ENCODE results near the gene TOP3B.
A peak's percentile ranks its signal among the peaks of the same experiment; 100 is the strongest.

The TOP3B gene

DNA sequence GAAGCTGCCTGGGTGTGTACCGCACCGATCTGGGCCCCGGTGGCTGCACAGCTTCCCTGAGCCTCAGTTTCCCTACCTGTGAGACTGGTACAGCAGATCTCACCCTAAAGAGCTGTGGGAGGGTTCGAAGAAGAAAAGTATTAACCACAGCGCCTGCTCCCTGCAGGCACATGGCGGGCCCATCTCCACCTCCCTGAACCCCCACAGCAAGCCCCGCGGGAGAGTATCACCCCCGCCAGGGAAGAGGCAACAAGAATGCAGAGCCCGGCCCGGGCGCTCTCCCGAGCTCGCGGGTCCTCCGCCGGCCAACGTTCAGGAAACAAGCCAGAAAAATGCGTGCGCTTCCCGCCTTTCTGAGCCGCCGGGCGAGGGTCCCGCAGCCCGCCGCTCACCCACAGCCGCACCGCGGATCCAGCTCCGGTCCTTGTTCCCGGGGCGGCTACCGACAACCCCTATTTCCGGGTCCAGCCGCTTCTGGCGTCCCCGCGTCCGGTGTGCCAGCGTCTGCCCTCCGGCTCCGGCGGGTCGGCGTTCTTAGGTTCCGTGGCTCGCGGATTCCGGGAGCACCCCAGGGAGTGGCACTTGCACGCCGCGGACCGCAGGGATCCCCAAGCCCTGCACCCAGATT is at the start of gene TOP3B:
Gene TOP3B, minus strand, starts transcription at position 450 of the 628 bp plus-strand sequence. CDS start 7,078 bp downstream, outside the sequence.
- DNase-seq = peak; percentile 84

DNA sequence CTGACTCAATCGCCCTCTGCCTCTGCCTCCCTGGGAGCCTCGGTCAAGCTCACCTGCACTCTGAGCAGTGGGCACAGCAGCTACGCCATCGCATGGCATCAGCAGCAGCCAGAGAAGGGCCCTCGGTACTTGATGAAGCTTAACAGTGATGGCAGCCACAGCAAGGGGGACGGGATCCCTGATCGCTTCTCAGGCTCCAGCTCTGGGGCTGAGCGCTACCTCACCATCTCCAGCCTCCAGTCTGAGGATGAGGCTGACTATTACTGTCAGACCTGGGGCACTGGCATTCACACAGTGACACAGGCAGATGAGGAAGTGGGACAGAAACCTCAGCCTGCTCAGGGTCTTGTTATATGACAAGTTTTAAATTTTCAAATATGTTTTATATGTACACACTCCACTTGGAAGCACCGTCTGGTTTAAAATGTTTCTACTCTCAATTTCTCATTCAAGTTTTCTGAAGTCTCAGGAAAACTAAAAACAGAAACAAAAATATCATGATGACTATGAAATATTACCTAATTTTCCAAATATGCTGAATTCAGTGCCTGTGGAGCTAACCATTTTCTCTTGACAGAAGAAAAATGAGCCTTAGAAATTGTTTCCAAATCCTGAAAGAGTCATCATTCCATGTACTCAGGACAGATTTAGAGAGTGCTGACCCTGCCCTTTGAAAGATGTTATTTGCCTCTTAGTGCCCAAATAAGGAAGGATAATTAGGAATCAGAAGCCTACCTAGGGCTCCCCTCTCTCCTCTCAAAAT is 48.8 kb upstream of the TOP3B start:
- no peak for DNase-seq

GRCh38 chr22:22030493-22031182 is 48.1 kb upstream of the TOP3B start:
- DNase-seq = no peak

GRCh38 chr22:22027955-22028354 is 45.4 kb upstream of the TOP3B start:
- no peak for DNase-seq

- DNase-seq = no peak
Measured at GRCh38 chr22:22026157-22026831, 43.7 kb upstream of the TOP3B start.

DNA sequence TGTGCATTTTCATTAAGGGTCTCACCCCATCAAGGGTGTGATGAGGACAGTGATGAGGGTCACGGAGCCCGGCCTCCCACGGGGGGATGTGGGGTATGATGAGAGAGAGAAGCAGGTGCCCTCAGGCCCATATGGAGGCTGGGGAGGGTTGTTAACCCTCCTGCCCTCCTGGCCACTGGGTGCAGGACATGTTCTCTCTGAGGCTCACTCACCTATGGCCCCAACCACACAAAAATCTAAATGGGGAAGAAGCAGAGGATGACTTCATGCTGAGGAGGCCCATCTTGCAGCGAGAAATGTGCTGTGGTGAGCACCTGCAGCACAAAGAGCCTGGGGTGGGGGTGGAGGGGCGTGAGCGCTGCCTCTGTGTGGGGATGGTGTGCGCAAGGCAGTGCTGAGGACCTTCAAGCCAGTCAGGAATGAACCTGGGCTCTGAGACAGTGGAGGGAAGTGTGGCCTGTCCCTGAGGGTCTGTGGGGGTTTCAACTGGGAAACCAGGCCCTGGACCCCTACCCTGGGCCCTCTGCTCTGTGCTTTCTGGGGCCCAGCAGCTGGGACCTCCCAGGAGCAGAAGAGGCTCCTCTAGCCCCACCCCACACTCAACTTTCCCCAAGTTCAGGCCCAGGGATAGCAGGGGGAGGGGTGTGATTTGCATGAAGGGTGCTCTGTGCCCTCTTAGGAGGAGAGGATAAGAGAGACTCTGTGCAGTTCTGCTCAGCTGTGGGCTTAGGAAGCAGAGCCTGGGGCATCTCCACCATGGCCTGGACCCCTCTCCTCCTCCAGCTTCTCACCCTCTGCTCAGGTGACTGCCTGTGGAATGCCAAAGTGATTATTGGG is 43.0 kb upstream of the TOP3B start:
- no peak for DNase-seq

DNA sequence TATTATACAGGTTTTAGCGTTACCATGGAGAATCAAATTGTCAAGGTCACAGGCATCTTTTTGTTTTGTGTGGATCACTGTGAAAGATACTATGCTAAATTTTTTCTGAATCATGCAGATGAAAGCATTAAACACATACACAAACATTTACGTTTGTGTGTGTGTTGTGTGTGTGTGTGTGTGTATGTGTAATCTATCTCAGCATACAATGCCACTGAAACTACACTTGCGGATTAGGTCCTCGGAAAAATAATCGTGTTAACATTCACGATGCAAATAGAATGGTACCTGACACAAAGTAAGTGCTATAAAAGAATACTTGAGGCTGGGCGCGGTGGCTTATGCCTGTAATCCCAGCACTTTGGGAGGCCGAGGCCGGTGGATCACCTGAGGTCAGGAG is 41.9 kb upstream of the TOP3B start:
- no peak for DNase-seq

DNA sequence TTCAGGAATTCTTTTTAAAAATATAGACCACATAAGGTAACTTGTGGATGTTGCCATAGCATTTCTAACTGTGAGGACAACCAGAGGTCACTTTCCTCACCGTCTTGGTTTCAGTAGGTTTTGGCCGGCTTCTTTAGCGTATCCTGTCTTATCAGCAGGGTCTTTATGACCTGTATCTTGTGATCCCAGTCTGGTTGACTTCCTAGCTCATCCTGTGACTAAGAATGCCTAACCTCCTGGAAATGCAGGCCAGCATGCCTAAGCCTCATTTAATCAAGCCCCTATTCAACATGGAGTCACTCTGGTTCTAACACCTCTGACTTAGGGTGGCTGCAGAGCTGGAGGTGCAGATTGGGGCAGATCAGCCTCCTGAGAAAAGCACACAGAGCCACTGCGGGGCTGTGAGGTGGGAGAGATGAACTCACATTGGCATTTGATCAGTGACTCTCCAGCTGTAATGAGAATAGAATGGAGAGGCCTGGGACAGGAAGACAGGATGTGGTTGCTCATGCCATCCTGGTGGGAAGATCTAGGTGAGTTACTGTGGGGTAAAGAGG is 41.1 kb upstream of the TOP3B start:
- DNase-seq = no peak

DNA sequence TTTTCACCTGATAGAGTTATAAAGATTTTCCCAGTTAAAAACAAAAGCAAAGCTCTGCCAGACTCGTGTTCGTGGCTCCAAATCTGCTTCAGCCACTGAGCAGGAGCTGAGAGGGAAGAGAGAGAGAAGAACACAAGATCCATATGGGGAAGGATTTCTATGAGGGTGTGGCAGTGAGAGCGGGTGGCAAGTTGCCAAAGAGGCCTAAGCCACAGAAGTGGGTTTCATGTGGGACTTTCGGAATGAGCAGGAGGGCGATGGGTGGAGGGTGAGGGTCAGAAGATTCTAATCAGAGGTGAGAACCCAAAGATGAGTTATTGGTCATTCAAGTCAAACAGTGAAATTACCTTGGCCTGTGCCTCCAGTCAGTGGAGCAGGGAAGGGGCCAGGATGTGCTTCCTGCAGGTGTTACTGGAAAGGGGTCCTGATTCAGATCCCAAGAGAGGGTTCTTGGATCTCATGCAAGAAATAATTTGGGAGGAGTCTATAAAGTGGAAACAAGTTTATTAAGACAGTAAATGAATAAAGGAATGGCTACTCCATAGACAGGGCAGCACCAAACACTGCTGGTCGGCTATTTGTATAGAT is 40.5 kb upstream of the TOP3B start:
- DNase-seq = no peak

DNA sequence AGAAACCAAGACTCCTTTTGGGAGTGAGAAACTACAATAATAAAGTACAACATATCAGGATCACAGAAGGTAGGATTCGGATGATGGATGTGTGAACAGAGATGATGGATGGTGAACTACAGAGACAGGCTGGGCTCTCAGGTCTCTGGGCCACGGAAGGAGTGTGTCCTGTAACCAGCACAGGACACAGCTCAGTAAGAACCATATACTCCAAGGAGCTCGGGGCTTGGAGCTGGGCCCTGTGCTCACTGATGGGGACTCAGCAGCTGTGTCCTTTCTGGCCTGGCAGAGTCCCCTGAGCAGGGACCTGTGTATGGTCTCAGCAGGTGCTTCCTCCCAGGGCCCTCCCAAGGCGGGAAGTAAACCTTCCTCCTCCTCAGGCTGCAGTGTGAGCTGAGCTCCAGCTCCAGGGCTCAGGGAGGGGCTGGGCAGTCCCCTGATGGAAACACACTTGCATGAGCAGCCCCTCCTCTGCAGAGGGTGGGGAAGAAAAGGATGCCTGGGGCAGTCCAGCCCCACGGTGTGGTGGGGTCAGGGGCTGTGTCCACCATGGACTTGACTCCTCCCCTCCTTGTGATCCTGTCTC is 39.8 kb upstream of the TOP3B start:
- DNase-seq = no peak

DNA sequence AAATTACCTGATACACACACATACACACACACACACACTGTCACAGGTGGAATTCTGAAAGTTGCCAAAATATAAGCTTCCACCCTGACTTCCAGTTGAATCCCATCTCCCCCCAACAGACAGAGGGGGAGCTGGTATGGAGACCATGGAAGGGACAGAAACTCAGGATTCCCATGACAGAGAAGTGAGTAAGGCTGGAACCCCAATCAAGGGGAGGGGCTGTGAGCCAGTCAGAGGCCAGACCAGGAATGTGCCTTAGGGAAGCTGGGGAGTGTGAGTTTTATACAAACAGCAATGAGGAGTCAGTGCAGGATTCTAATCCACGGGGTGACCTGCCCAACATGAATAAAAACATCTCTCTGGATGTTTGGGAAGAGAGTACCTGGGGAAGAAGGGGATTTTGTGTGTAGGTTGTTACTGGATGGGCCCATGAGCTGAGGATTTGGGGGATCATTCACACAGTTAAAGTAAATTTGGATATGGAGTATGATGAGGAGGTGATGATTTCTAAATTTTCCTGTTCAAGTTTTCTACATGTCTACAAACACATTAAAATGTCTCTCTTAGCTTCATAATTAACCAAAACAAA is 38.7 kb upstream of the TOP3B start:
- peak; percentile 81 for DNase-seq

- DNase-seq = no peak
Measured at GRCh38 chr22:22020425-22020852, 37.9 kb upstream of the TOP3B start.

DNA sequence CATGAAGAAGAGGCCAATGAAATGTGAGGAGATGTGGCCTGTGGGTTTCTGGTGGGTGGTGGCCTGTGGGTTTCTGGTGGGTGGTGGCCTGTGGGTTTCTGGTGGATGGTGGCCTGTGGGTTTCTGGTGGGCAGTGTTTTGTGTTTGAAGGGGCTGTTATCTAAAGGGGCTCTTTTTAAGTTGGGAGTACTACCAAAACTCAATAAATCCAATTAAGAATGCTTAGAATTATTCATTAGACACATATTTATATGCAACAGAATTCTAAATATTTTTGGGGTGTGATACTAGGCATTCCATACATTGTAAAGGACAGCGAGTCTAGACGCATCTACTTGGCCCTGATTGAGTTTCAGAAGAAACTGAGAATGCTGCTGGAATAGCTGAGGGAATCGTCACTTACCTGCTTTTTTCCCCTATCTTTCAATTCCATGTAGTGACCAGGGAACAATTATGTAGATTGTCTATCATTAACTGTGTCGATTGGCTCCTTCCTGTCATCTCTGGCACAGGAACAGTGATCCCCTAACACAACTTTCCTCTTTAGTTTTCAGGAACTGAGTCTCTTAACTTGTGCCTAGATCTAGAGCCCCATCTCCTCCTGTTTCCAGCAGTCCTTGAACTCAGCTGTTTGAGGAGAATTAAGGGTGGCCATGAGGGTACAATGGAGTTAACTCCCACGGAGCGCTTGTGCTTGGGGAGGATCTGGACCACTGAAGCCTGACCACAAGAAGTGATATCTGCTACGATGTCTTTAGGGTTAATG is 37.3 kb upstream of the TOP3B start:
- DNase-seq = no peak

- DNase-seq = no peak
Measured at GRCh38 chr22:22018825-22019658, 36.5 kb upstream of the TOP3B start.

GRCh38 chr22:22015631-22016030 is 33.0 kb upstream of the TOP3B start:
- no peak for DNase-seq

DNA sequence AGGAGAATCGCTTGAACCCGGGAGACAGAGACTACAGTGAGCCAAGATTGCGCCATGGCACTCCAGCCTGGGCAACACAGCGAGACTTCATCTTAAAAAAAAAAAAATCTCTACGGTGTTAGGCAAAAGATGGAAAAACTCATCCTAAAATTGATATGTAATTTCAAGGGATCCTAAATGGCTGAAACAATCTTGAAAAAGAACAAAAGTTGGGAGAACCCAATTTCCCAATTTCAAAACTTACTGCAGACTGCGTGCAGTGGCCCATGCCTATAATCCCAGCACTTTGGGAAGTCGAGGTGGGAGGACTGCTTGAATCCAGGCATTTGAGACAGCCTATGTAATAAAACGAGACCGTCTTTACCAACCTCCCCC is 31.7 kb upstream of the TOP3B start:
- DNase-seq = no peak

DNA sequence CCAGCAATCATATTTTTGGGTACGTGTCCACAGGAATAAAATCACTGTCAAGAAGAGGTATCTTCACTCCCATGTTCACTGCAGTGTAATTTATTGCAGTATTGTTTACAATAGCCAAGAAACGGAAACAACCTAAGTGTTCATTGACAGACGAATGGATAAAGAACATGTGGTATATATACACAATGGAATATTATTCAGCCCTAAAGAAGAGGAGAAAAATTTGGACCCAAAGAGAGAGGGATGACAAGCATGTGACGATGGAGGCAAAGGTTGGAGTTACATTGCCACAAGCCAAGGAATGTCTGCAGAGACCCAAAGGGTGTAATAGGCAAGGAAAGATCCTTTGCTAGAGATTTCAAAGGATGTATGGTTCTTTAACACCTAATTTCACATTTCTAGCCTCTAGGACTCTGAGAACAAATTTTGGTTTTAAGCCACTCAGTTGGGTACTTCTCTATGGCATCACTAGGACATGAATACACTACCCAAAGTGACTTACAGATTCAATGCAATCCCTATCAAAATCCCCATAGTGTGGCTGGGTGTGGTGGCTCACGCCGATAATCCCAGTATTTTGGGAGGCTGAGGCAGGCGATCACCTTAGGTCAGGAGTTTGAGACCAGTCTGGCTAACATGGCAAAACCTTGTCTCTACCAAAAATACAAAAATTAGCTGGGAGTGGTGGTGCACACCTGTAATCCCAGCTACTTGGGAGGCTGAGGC is 31.1 kb upstream of the TOP3B start:
- DNase-seq = no peak

DNA sequence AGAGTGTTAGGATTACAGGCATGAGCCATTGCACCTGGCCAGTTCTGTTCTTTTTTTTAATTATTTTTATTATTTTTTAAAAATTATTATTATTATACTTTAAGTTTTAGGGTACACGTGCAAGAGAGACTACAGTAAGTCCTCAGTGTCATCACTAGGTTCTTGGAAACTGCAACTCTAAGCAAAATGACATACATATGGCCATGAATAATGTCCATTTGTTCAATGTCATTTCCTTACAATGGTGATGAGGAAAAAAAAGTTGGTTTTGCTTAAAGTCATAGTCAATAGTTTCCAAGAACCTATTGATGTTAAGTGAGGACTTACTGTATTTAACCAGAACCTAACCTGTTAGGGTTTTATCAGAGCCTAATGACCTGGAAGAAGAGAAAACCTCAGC is 29.4 kb upstream of the TOP3B start:
- no peak for DNase-seq

GRCh38 chr22:22010358-22010757 is 27.8 kb upstream of the TOP3B start:
- no peak for DNase-seq

Measured in islet precursor cell (in vitro differentiated cells).